DND-41 (cell line): ENCODE measurements around the gene ITSN2.

ENCODE experiments used
- ATAC-seq: fragments of 200-7000 bp; cut with Tn5 transposase; 3 replicates; pipeline ENCODE4 v1.9.1; 2021; ENCODE audit warnings: low read depth; ENCODE audit not compliant: insufficient read depth
- DNase-seq: peaks from one replicate; pipeline ENCODE4 v3.0.0-alpha.2; 2020
- H2AFZ ChIP-seq: 2 replicates; pipeline ENCODE4 v1.6.0; 2012; ENCODE audit warnings: low read depth, low read length
- H3K27ac ChIP-seq: 2 replicates; pipeline ENCODE4 v1.5.1; 2012; ENCODE audit warnings: low read length, inconsistent platforms
- H3K27me3 ChIP-seq: fragments of 200-600 bp; sonication (generic); 2 replicates; pipeline ENCODE4 v1.6.0; 2012; ENCODE audit warnings: low read length, mild to moderate bottlenecking, inconsistent platforms; ENCODE audit not compliant: insufficient read depth, poor library complexity
- H3K36me3 ChIP-seq: 2 replicates; pipeline ENCODE4 v1.5.1; 2012; ENCODE audit warnings: low read length, inconsistent platforms; ENCODE audit not compliant: insufficient read depth
- H3K4me1 ChIP-seq: 2 replicates; pipeline ENCODE4 v1.5.1; 2012; ENCODE audit warnings: mild to moderate bottlenecking, low read length; ENCODE audit not compliant: insufficient read depth
- H3K4me2 ChIP-seq: 2 replicates; pipeline ENCODE4 v1.6.0; 2012; ENCODE audit warnings: mild to moderate bottlenecking, moderate library complexity, low read length, inconsistent platforms; ENCODE audit not compliant: insufficient read depth
- H3K4me3 ChIP-seq, 2 experiments: fragments of 200-600 bp in 1 of 2; shearing (Covaris generic) in 1 of 2; 2 replicates each; pipeline ENCODE4 v1.5.1; 2012 to 2016; ENCODE audit warnings: inconsistent platforms in 2 of 2, low read length in 2 of 2, mild to moderate bottlenecking in 2 of 2, low read depth in 1 of 2, moderate library complexity in 1 of 2
- H3K79me2 ChIP-seq: 2 replicates; pipeline ENCODE4 v1.6.0; 2012; ENCODE audit warnings: low read length, inconsistent platforms; ENCODE audit not compliant: insufficient read depth
- H3K9ac ChIP-seq: 2 replicates; pipeline ENCODE4 v1.6.0; 2012; ENCODE audit warnings: low read depth, mild to moderate bottlenecking, inconsistent platforms, low read length, moderate library complexity
- H3K9me3 ChIP-seq: 2 replicates; pipeline ENCODE4 v1.5.1; 2012; ENCODE audit warnings: low read length, moderate library complexity, mild to moderate bottlenecking, inconsistent platforms; ENCODE audit not compliant: insufficient read depth, severe bottlenecking
- H4K20me1 ChIP-seq: 2 replicates; pipeline ENCODE4 v1.6.0; 2012; ENCODE audit warnings: low read length; ENCODE audit not compliant: insufficient read depth
- CTCF ChIP-seq: IDR thresholded peaks from 2 replicates; pipeline ENCODE4 v1.5.1; 2012; ENCODE audit warnings: borderline replicate concordance, low read length, moderate library complexity, mild to moderate bottlenecking; ENCODE audit not compliant: poor library complexity, severe bottlenecking; ENCODE audit errors: extremely low read depth
- EZH2 ChIP-seq: IDR thresholded peaks from 3 replicates; pipeline ENCODE4 v1.6.1; 2012; ENCODE audit warnings: borderline replicate concordance, low read depth, mild to moderate bottlenecking, moderate library complexity, low read length, inconsistent platforms; ENCODE audit not compliant: severe bottlenecking

The ITSN2 gene

GRCh38 chr2:24247164-24247563 lies 113.2 kb downstream of the ITSN2 start:
- no peaks in the 10 kb centered on the region for H3K9me3 ChIP-seq
- H3K9ac ChIP-seq = no peak overlapping the region
- H3K36me3 ChIP-seq = peaks cover 43% of the 10 kb centered on the region; the same call in 1 of the 2 replicates
- TF ChIP-seq EZH2 (no peak), CTCF (no peak)
- DNase-seq (no peak), ATAC-seq (no peak)
- no peak overlapping the region for H3K4me2 ChIP-seq
- H4K20me1 ChIP-seq = no peaks in the 10 kb centered on the region
- no peaks in the 10 kb centered on the region for H3K27me3 ChIP-seq
- no peak overlapping the region for H3K27ac ChIP-seq
- H3K4me1 ChIP-seq = no peaks in the 10 kb centered on the region
- no peak overlapping the region for H3K4me3 ChIP-seq
- no peaks in the 10 kb centered on the region for H3K79me2 ChIP-seq
- H2AFZ ChIP-seq = no peak overlapping the region

- Histone ChIP-seq H3K4me3 (no peak overlapping the region), H3K9ac (no peak overlapping the region), H2AFZ (no peak overlapping the region), H3K9me3 (no peaks in the 10 kb centered on the region), H3K36me3 (peaks cover 44% of the 10 kb centered on the region; the same call in 1 of the 2 replicates), H3K27ac (no peak overlapping the region), H4K20me1 (no peaks in the 10 kb centered on the region), H3K4me1 (no peaks in the 10 kb centered on the region), H3K4me2 (no peak overlapping the region), H3K27me3 (no peaks in the 10 kb centered on the region), H3K79me2 (no peaks in the 10 kb centered on the region)
- DNase-seq (no peak), ATAC-seq (no peak)
- TF ChIP-seq CTCF (no peak), EZH2 (no peak)
These were observed 114.2 kb downstream of the ITSN2 start for GRCh38 chr2:24245986-24246776.

GRCh38 chr2:24241528-24241927 lies 118.8 kb downstream of the ITSN2 start:
- no peak for ATAC-seq
- Histone ChIP-seq H3K9me3 (no peaks in the 10 kb centered on the region), H3K9ac (no peak overlapping the region), H3K27me3 (no peaks in the 10 kb centered on the region), H4K20me1 (no peaks in the 10 kb centered on the region), H3K4me3 (no peak overlapping the region), H3K79me2 (no peaks in the 10 kb centered on the region), H2AFZ (no peak overlapping the region), H3K27ac (no peak overlapping the region), H3K36me3 (peaks cover 29% of the 10 kb centered on the region; the same call in 1 of the 2 replicates), H3K4me1 (no peaks in the 10 kb centered on the region), H3K4me2 (no peak overlapping the region)
- no peak for TF ChIP-seq CTCF
- no peak for TF ChIP-seq EZH2
- DNase-seq = no peak
